Upper lobe of left lung (tissue), 4 donors: Measurements from ENCODE around the gene PCDH12.

Source experiments
- POLR2A ChIP-seq, 4 donors: fragments of 450-650 bp; IDR thresholded peaks; one replicate each; pipeline ENCODE4 v1.5.1; 2016 to 2017; ENCODE audit warnings: antibody characterized with exemption in 4 of 4, mild to moderate bottlenecking in 2 of 4
- POLR2AphosphoS5 ChIP-seq, 2 donors: sonication (generic); formaldehyde crosslinking; IDR thresholded peaks; one replicate each; pipeline ENCODE4 v1.5.1; 2017; ENCODE audit warnings: antibody characterized with exemption in 2 of 2
- TF ChIP-seq, protein P1 (sequence below), 6 experiments: fragments of 450-650 bp in 4 of 6; fragments of 200-600 bp in 2 of 6; sonication (generic) in 2 of 6; IDR thresholded peaks; one replicate each; pipeline ENCODE4 v1.5.1; 2016 to 2019; ENCODE audit warnings: antibody characterized with exemption in 6 of 6

- TF ChIP-seq, protein P1, sequence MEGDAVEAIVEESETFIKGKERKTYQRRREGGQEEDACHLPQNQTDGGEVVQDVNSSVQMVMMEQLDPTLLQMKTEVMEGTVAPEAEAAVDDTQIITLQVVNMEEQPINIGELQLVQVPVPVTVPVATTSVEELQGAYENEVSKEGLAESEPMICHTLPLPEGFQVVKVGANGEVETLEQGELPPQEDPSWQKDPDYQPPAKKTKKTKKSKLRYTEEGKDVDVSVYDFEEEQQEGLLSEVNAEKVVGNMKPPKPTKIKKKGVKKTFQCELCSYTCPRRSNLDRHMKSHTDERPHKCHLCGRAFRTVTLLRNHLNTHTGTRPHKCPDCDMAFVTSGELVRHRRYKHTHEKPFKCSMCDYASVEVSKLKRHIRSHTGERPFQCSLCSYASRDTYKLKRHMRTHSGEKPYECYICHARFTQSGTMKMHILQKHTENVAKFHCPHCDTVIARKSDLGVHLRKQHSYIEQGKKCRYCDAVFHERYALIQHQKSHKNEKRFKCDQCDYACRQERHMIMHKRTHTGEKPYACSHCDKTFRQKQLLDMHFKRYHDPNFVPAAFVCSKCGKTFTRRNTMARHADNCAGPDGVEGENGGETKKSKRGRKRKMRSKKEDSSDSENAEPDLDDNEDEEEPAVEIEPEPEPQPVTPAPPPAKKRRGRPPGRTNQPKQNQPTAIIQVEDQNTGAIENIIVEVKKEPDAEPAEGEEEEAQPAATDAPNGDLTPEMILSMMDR (IDR thresholded peaks at IDR 0.05), result no peak
- TF ChIP-seq POLR2A (IDR thresholded peaks at IDR 0.05) (no peak), POLR2AphosphoS5 (IDR thresholded peaks at IDR 0.05) (no peak)
Measured at GRCh38 chr5:141994511-141995136, 36.6 kb upstream of the PCDH12 start.
